H9 (cell line): Measurements from ENCODE around the gene ITPR1. TPM values are rescaled to one million over a fixed set of nuclear protein-coding genes. Genes with fewer than 3 reads are reported as not detected.
A peak's percentile ranks its signal among the peaks of the same experiment; 100 is the strongest.

ENCODE experiments used
- DNase-seq: peaks from one replicate; pipeline ENCODE4 v3.0.0-alpha.2; 2017
- H2AFZ ChIP-seq: one replicate; pipeline ENCODE4 v1.6.1; 2013; ENCODE audit warnings: mild to moderate bottlenecking, low read length, control low read depth, moderate library complexity
- H2AK5ac ChIP-seq: 2 replicates; pipeline ENCODE4 v1.6.1; 2013; ENCODE audit warnings: low read length, control low read depth, mixed read lengths; ENCODE audit not compliant: insufficient read length
- H2BK120ac ChIP-seq: one replicate; pipeline ENCODE4 v1.6.1; 2013; ENCODE audit warnings: low read depth, mild to moderate bottlenecking, low read length, control low read depth, inconsistent platforms; ENCODE audit not compliant: poor library complexity, severe bottlenecking
- H2BK12ac ChIP-seq: 2 replicates; pipeline ENCODE4 v1.6.1; 2013; ENCODE audit warnings: low read length, control low read depth, mixed read lengths, low read depth; ENCODE audit not compliant: insufficient read length
- H2BK15ac ChIP-seq: 2 replicates; pipeline ENCODE4 v1.6.1; 2013; ENCODE audit warnings: low read depth, low read length, control low read depth
- H2BK20ac ChIP-seq: one replicate; pipeline ENCODE4 v1.6.1; 2013; ENCODE audit warnings: low read depth, mild to moderate bottlenecking, low read length, control low read depth, inconsistent platforms; ENCODE audit not compliant: poor library complexity, severe bottlenecking
- H2BK5ac ChIP-seq: 2 replicates; pipeline ENCODE4 v1.6.1; 2013; ENCODE audit warnings: low read length, control low read depth, mixed read lengths; ENCODE audit not compliant: insufficient read length
- H3K14ac ChIP-seq: 2 replicates; pipeline ENCODE4 v1.6.1; 2013; ENCODE audit warnings: low read length, control low read depth; ENCODE audit not compliant: insufficient read depth
- H3K18ac ChIP-seq: 2 replicates; pipeline ENCODE4 v1.6.1; 2013; ENCODE audit warnings: low read depth, mild to moderate bottlenecking, mixed read lengths, low read length, control low read depth; ENCODE audit not compliant: insufficient read length
- H3K23ac ChIP-seq: 2 replicates; pipeline ENCODE4 v1.6.1; 2013; ENCODE audit warnings: low read length, control low read depth, mixed read lengths, low read depth; ENCODE audit not compliant: insufficient read length
- H3K23me2 ChIP-seq: 2 replicates; pipeline ENCODE4 v1.6.1; 2013; ENCODE audit warnings: low read depth, mild to moderate bottlenecking, mixed read lengths, low read length, control low read depth; ENCODE audit not compliant: insufficient read length, poor library complexity, severe bottlenecking
- H3K27ac ChIP-seq: 2 replicates; pipeline ENCODE4 v1.5.1; 2013; ENCODE audit warnings: low read length, control low read depth, mixed read lengths, low read depth; ENCODE audit not compliant: insufficient read length
- H3K27me3 ChIP-seq: 2 replicates; pipeline ENCODE4 v1.6.1; 2013; ENCODE audit warnings: low read length, control low read depth, inconsistent platforms; ENCODE audit not compliant: insufficient read depth
- H3K4ac ChIP-seq: 2 replicates; pipeline ENCODE4 v1.6.1; 2013; ENCODE audit warnings: low read depth, mild to moderate bottlenecking, control low read depth, inconsistent platforms, low read length, moderate library complexity
- H3K4me1 ChIP-seq: 2 replicates; pipeline ENCODE4 v1.6.1; 2013; ENCODE audit warnings: low read length, control low read depth, inconsistent platforms; ENCODE audit not compliant: insufficient read depth
- H3K4me2 ChIP-seq: 2 replicates; pipeline ENCODE4 v1.6.1; 2013; ENCODE audit warnings: low read length, control low read depth, mixed read lengths; ENCODE audit not compliant: insufficient read length, insufficient read depth
- H3K56ac ChIP-seq: 2 replicates; pipeline ENCODE4 v1.6.1; 2013; ENCODE audit warnings: low read depth, mild to moderate bottlenecking, mixed read lengths, low read length, control low read depth; ENCODE audit not compliant: insufficient read length
- H3K79me1 ChIP-seq: 2 replicates; pipeline ENCODE4 v1.6.1; 2013; ENCODE audit warnings: low read depth, mild to moderate bottlenecking, moderate library complexity, low read length, control low read depth, inconsistent platforms; ENCODE audit not compliant: insufficient read depth, poor library complexity, severe bottlenecking
- H3K79me2 ChIP-seq: 2 replicates; pipeline ENCODE4 v1.6.1; 2013; ENCODE audit warnings: low read length, control low read depth, inconsistent platforms; ENCODE audit not compliant: insufficient read depth
- H3K9ac ChIP-seq: 2 replicates; pipeline ENCODE4 v1.6.1; 2013; ENCODE audit warnings: low read length, control low read depth, mixed read lengths; ENCODE audit not compliant: insufficient read length; ENCODE audit errors: extremely low read depth
- H3K9me3 ChIP-seq: one replicate; pipeline ENCODE4 v1.6.1; 2013; ENCODE audit warnings: low read depth, low read length, inconsistent platforms; ENCODE audit not compliant: control insufficient read depth
- H3T11ph ChIP-seq: one replicate; pipeline ENCODE4 v1.6.1; 2013; ENCODE audit warnings: mild to moderate bottlenecking, low read length, control low read depth, inconsistent platforms
- H4K20me1 ChIP-seq: one replicate; pipeline ENCODE4 v1.6.1; 2013; ENCODE audit not compliant: control insufficient read depth, insufficient read length, insufficient read depth
- H4K5ac ChIP-seq: 2 replicates; pipeline ENCODE4 v1.6.1; 2013; ENCODE audit warnings: low read depth, mild to moderate bottlenecking, mixed read lengths, low read length, control low read depth; ENCODE audit not compliant: insufficient read length
- H4K8ac ChIP-seq: replicated peaks from 2 replicates; pipeline ENCODE4 v1.6.1; 2013; ENCODE audit warnings: low read length, control low read depth, mixed read lengths, low read depth; ENCODE audit not compliant: insufficient read length
- H4K91ac ChIP-seq: 2 replicates; pipeline ENCODE4 v1.6.1; 2013; ENCODE audit warnings: low read depth, mild to moderate bottlenecking, moderate library complexity, mixed read lengths, low read length, control low read depth; ENCODE audit not compliant: insufficient read length
- H3K27ac Mint-ChIP-seq, 3 experiments: 2 replicates in 2 of 3; 3 replicates in 1 of 3; pipeline ENCODE4 v1.8.0; 2020 to 2021; ENCODE audit warnings: mixed read lengths in 3 of 3, mild to moderate bottlenecking in 1 of 3, moderate library complexity in 1 of 3
- H3K27me3 Mint-ChIP-seq: 2 replicates; pipeline ENCODE4 v1.8.0; 2021; ENCODE audit warnings: low read depth, mild to moderate bottlenecking, moderate library complexity, mixed read lengths
- H3K36me3 Mint-ChIP-seq, 3 experiments: 2 replicates in 2 of 3; 3 replicates in 1 of 3; pipeline ENCODE4 v1.8.0; 2020 to 2021; ENCODE audit warnings: low read depth in 3 of 3, mixed read lengths in 3 of 3; ENCODE audit not compliant: insufficient read depth in 1 of 3
- H3K4me1 Mint-ChIP-seq, 2 experiments: 2 replicates each; pipeline ENCODE4 v1.8.0; 2020; ENCODE audit warnings: mixed read lengths in 2 of 2
- H3K4me3 Mint-ChIP-seq, 2 experiments: 2 replicates in 1 of 2; 3 replicates in 1 of 2; pipeline ENCODE4 v1.8.0; 2020 to 2021; ENCODE audit warnings: mild to moderate bottlenecking in 2 of 2, mixed read lengths in 2 of 2, moderate library complexity in 1 of 2
- H3K9me3 Mint-ChIP-seq, 2 experiments: 2 replicates in 1 of 2; 3 replicates in 1 of 2; pipeline ENCODE4 v1.8.0; 2020; ENCODE audit warnings: mild to moderate bottlenecking in 2 of 2, mixed read lengths in 2 of 2, moderate library complexity in 1 of 2
- CTCF ChIP-seq: fragments of 200-600 bp; sonication (generic); conservative IDR thresholded peaks from 3 replicates; pipeline ENCODE4 v1.8.0; 2021; ENCODE audit warnings: antibody characterized with exemption, mild to moderate bottlenecking
- WGBS: extraction: QIAGEN DNeasy Blood & Tissue Kit; methylation state at CpG from one replicate; pipeline ENCODE4 v1.1.7; 2013; ENCODE audit warnings: missing lambda C conversion rate, low lambda C conversion rate, mixed read lengths; ENCODE audit not compliant: insufficient read length; ENCODE audit errors: extremely low coverage; 5-methylcytosine and 5-hydroxymethylcytosine counted together
- total RNA-seq: library from RNA; stranded (reverse); gene quantifications from 2 replicates; pipeline ENCODE4 v1.2.1, GENCODE V29; 2021

ITPR1 gene
- total RNA-seq, 1 experiment from 2014 or later, result 4.2 TPM

DNA sequence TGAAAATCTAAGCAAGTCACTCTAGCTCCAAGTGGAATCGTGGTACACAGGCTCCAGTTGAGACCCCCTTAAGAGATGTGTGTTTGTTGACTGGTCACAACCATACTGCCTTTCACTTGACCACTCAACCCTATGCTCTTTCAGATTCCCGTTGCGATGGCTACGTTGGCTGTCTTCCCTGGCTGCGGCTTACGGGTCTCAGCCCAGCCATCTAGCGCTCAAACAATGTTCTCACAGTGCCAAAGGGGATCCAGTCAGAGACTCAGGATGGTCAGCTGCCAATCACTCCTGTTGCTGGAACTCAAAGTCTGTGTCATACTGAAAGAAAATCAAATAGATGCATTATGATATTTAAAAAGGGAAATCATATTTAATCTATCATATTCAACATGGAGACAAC is 237.6 kb downstream of the ITPR1 start:
- no peak overlapping the region for H2BK20ac ChIP-seq
- H2BK15ac ChIP-seq, result no peak overlapping the region
- no peaks in the 10 kb centered on the region for H3K23me2 ChIP-seq
- peak overlapping the region; percentile 9 for H3K18ac ChIP-seq
- H3K4ac ChIP-seq, result no peak overlapping the region
- no peak overlapping the region for H4K5ac ChIP-seq
- DNase-seq, result no peak
- H4K91ac ChIP-seq, result no peak overlapping the region
- peak overlapping the region in 2 of 3 experiments; percentile 37 to 68; a peak in 2 of 7 replicates for H3K27ac Mint-ChIP-seq
- no CpG with 5 or more reads among the region's 7 CpGs for WGBS
- no peaks in the 10 kb centered on the region for H4K20me1 ChIP-seq
- H3K79me1 ChIP-seq, result no peaks in the 10 kb centered on the region
- no peak overlapping the region for H2BK5ac ChIP-seq
- peaks cover 6% of the 10 kb centered on the region; the same call in 1 of the 2 replicates for H3K4me1 ChIP-seq
- no peaks in the 10 kb centered on the region; the same call in 1 of the 2 replicates for H3K27me3 Mint-ChIP-seq
- H3K9me3 ChIP-seq, result no peaks in the 10 kb centered on the region
- H4K8ac ChIP-seq, result no peak overlapping the region
- H3K79me2 ChIP-seq, result no peaks in the 10 kb centered on the region
- peaks cover 25 to 32% of the 10 kb centered on the region in 2 experiments for H3K4me1 Mint-ChIP-seq
- no peaks in the 10 kb centered on the region for H3K27me3 ChIP-seq
- no peak overlapping the region for H3K56ac ChIP-seq
- no peaks in the 10 kb centered on the region for H3K36me3 Mint-ChIP-seq
- H3K4me3 Mint-ChIP-seq, result no peak overlapping the region
- H3K27ac ChIP-seq, result no peak overlapping the region
- H3K9me3 Mint-ChIP-seq, result no peaks in the 10 kb centered on the region
- no peak overlapping the region for H2AFZ ChIP-seq
- H2BK120ac ChIP-seq, result no peak overlapping the region
- H2BK12ac ChIP-seq, result no peak overlapping the region
- no peak overlapping the region for H2AK5ac ChIP-seq
- H3K4me2 ChIP-seq, result no peak overlapping the region
- no peak overlapping the region for H3K9ac ChIP-seq
- no peak for TF ChIP-seq CTCF
- H3T11ph ChIP-seq, result no peak overlapping the region
- H3K14ac ChIP-seq, result no peak overlapping the region
- H3K23ac ChIP-seq, result no peak overlapping the region
